A549 (cell line): ENCODE results near the gene SSU72.
A peak's percentile ranks its signal among the peaks of the same experiment; 100 is the strongest.

Experiments
- CTCF ChIP-seq: fragments of >200 bp; sonication (Bioruptor Twin); formaldehyde crosslinking; IDR thresholded peaks from 3 replicates; pipeline ENCODE4 v1.5.1; 2016
- ELK1 ChIP-seq: fragments of 150-350 bp; IDR thresholded peaks from 2 replicates; pipeline ENCODE4 v1.6.1; 2014; ENCODE audit warnings: low read depth, mild to moderate bottlenecking, low read length
- HDAC2 ChIP-seq: fragments of 200-600 bp; sonication (generic); IDR thresholded peaks from 2 replicates; pipeline ENCODE4 v1.6.1; 2016
- JUNB ChIP-seq: fragments of >200 bp; sonication (Bioruptor Twin); formaldehyde crosslinking; IDR thresholded peaks from 2 replicates; pipeline ENCODE4 v1.6.1; 2016
- MAX ChIP-seq: IDR thresholded peaks from 2 replicates; pipeline ENCODE4 v1.6.1; 2012
- POLR2A ChIP-seq: IDR thresholded peaks from 2 replicates; pipeline ENCODE4 v1.6.1; 2012; ENCODE audit warnings: mild to moderate bottlenecking, low read length
- USF2 ChIP-seq: fragments of 450-650 bp; IDR thresholded peaks from 2 replicates; pipeline ENCODE4 v1.6.1; 2014; ENCODE audit warnings: antibody characterized with exemption

GRCh38 chr1:1619917-1620361 lies 45.3 kb upstream of the SSU72 start:
- TF ChIP-seq POLR2A (no peak), USF2 (no peak), CTCF (peak; percentile 20; the same call in 1 of the 3 replicates), JUNB (no peak), HDAC2 (no peak), MAX (no peak), ELK1 (no peak)
